ENCODE measurements around the gene SHROOM1. TPM values are rescaled to one million over a fixed set of nuclear protein-coding genes. Genes with fewer than 3 reads are reported as not detected.

Gene SHROOM1
- total RNA-seq, 4 donors from 2014 or later, result 7.0 to 17.0 (median 9.1) TPM

DNA sequence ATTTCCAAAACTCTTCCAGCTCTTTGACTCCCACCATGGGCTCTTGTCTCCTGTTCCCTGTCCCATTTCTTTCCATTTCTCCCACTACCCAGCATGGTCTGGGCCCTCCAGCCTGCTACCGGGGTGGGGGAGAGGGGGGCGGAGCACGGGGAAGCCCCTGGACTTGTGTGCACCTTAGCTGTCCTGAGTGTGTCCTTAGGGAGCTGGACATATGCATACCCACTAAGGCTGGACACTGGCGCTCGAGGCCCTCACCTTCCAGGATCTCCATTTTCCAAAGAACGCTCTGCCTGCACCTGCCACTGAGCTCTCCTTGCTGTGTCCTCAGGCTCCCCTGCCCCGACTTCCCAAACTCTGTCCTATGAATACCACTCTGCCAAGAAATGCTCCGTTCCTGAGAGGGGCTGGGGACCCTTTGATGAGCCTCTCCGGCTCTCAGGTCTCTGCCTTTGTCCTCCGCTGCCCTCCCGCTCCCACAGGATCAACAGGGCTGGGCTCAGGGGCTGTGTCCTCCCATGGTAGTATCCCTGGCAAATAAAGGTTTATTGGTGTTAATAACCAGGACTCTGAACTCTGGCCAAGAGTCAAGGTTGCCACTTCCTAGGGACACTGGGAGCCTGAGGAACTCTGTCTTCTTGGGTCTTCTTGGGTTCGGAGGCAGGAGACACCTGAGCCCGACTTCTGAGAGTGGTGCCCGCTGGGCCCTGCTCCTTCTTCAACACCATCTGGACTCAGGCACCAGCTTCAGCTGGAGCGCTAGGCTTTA lies 831 bp upstream of the SHROOM1 start:
- ATAC-seq (ENCODE audit: low FRiP score) (no peak), DNase-seq (ENCODE audit: low spot score) (no peak)

DNA sequence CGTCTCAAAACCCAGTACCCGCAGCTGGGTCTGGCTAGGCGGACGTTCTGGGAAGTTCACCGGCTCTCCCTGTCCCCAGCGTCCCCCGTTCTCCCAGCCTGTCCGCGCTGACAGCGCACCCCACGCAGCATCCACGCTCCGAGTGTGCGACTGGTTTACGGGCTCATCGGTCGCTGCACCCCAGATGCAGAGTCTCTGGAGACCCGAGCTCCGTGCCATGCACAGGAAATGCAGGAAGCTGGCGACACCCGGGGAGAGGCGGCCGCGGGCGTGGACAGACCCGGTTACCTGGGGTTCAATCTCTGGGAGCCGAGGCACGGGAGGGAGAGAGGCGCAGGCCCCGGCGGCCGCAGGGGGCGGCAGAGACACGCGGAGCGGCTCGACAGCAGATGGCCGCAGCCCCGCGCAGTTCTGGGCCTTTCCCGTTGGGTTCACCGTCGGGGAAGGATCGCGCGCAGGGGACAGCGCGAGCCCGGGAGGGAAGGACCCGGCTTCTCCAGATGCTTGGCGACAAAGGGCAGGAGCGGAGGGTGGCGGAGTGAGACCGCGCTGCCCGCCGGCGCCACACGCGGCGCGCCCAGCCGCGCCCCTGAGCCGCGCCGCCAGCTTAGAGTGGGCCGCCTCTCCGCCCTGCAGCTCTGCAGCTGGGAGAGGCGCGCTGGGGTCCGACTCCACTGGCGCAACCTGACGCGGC lies 558 bp downstream of the SHROOM1 start:
- peak; percentile 85 for ATAC-seq (ENCODE audit: low FRiP score)
- TF ChIP-seq, protein P1, sequence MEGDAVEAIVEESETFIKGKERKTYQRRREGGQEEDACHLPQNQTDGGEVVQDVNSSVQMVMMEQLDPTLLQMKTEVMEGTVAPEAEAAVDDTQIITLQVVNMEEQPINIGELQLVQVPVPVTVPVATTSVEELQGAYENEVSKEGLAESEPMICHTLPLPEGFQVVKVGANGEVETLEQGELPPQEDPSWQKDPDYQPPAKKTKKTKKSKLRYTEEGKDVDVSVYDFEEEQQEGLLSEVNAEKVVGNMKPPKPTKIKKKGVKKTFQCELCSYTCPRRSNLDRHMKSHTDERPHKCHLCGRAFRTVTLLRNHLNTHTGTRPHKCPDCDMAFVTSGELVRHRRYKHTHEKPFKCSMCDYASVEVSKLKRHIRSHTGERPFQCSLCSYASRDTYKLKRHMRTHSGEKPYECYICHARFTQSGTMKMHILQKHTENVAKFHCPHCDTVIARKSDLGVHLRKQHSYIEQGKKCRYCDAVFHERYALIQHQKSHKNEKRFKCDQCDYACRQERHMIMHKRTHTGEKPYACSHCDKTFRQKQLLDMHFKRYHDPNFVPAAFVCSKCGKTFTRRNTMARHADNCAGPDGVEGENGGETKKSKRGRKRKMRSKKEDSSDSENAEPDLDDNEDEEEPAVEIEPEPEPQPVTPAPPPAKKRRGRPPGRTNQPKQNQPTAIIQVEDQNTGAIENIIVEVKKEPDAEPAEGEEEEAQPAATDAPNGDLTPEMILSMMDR (IDR thresholded peaks at IDR 0.05), result peak in 1 of 3 donors; percentile 2
- no peak for DNase-seq (ENCODE audit: low spot score)

More for the DNA sequence above, 831 bp upstream of the SHROOM1 start:
- TF ChIP-seq, protein P1 (IDR thresholded peaks at IDR 0.05), result no peak

DNA sequence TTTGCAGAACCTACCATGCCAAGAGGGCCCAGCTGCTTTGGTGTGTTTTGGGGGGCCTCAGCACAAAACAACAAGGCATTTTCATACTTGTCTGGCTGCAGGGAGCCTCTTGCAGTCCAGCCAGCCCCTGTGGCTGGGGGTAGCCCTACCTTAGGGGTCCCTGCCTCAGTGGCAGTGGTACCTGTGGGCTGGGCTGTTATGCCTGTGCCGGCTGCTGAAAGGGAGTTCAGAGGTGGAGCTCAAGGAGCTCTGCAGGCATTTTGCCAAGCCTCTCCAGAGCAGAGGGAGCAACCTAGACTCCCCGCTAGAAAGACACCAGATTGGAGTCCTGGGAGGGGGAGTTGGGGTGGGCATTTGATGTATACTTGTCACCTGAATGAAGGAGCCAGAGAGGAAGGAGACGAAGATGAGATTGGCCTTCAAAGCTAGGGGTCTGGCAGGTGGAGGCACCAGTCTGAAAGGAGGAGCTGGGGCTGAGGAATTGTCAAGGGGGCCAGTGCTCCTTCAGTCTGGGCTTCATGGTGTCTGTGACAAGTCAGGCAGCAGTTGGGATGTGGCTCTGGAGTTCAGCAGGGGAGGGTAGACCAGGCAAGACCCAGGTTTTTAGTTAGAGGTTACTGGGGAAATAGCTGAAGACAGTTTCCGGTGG lies 1.5 kb downstream of the SHROOM1 start:
- TF ChIP-seq, protein P1 (IDR thresholded peaks at IDR 0.05), result no peak
- DNase-seq (ENCODE audit: low spot score) (no peak), ATAC-seq (ENCODE audit: low FRiP score) (no peak)

DNA sequence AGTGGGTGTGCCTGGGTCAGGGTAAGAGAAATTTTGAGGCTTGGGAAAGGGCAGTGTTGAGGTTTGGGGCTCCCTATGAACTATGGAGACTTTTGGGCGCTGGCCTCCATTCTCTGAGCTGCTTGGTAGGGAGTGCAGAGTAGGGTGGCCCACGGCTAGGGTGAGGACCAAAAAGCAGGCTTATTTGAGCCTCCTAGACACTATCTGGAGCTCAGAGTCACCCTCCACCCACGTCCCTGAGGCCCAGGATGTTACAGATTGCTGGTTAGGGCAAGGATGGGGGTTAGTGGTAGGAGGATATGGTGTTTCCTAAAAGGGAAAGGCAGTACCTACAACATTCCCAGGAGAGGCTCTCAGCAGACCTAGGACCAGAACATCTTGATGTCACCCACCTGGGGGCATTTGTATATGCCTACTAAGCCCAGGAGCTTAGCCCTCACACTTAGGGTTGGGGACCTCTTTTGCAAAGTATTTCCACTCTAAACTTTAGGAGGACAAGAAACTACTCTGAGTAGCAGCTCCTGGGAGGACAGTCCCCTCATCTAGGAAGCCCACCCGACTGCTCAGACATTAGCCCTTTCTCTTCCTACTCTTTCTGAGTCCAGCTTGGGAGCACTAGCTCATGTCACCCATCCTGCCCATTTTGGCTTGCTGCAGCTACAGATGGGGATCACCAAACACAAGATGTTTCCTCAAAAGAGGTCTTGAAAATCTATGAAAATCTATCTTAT lies 2.3 kb downstream of the SHROOM1 start:
- TF ChIP-seq, protein P1 (IDR thresholded peaks at IDR 0.05), result no peak

DNA sequence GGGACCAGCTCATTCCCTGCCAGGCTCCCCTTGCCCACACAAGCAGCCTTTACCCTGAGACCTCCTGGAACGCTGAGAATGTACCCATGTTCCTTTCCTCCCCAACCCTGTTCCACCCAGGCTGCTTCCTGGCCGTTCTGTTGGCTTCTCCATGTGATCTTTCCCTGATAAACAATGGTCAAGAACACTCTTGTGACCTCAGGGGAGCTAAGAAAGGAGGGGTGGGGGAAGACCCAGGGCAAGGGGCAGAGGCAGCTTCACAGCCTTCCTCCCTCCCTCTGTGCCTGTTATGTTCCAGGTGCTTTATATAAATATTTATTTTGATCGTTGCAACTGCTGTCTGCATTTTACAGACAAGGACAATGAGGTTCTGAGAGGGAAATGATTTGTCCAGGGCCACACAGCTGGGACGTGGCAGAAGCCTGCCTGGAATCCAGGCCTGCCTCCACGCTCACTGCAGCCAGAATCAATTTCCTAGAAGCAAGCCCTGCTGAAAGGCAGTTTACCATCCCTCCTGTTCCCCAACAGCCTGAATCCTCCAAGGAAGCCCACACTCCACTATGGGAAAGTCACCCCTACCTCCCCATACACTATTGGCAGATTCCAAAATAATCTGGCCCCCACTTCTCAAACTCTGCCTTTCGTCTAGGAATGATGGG lies 3.9 kb downstream of the SHROOM1 start:
- no peak for ATAC-seq (ENCODE audit: low FRiP score)
- TF ChIP-seq, protein P1 (IDR thresholded peaks at IDR 0.05), result no peak
- DNase-seq (ENCODE audit: low spot score), result no peak

More for the DNA sequence above, 2.3 kb downstream of the SHROOM1 start:
- DNase-seq (ENCODE audit: low spot score), result no peak
- ATAC-seq (ENCODE audit: low FRiP score), result no peak

DNA sequence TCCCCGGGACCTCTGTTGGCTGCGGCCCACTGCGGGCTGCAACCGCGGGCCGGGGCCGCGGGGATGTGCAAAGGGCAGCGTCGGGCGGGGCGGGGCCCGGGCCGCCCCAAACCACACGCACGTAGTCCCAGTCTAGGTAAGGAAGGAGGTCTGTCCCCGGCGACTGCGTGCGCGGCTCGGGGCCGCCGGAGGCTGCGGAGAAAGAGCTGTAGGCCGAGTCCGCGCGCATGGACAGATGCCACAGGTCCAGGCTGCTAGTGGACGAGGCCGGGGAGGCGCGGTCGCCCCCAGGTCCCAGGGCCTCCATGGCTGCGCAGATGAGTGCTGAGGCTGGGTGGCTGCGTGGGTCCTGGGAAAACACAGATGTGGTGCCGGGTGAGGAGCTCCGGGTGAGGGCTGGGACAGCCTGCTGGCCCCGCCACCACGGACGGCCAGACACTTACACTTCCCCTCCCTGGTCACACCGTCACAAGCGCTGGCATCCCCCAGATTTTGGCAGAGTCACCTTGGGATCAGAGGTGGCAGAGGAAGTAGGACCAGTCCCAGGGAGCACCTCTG lies 4.5 kb downstream of the SHROOM1 start:
- DNase-seq (ENCODE audit: low spot score) (no peak), ATAC-seq (ENCODE audit: low FRiP score) (no peak)
- TF ChIP-seq, protein P1 (IDR thresholded peaks at IDR 0.05), result no peak
